HFFc6 (cell line): ENCODE measurements around the gene ARID3B. TPM values are rescaled to one million over a fixed set of nuclear protein-coding genes. Genes with fewer than 3 reads are reported as not detected.
"Not testable (repeated sequence)": the region's sequence is repeated elsewhere in the genome, so short reads cannot be mapped to it uniquely, and the experiment has no call there.

Experiments
- DNase-seq: peaks from one replicate; pipeline ENCODE4 v3.0.0-alpha.2; 2018
- H3K27ac Mint-ChIP-seq: 2 replicates; pipeline ENCODE4 v1.8.0; 2020; ENCODE audit warnings: mild to moderate bottlenecking, mixed read lengths
- H3K27me3 Mint-ChIP-seq: 2 replicates; pipeline ENCODE4 v1.8.0; 2021; ENCODE audit warnings: mild to moderate bottlenecking, moderate library complexity, mixed read lengths; ENCODE audit not compliant: insufficient read depth
- H3K36me3 Mint-ChIP-seq: 2 replicates; pipeline ENCODE4 v1.8.0; 2021; ENCODE audit warnings: low read depth, mixed read lengths
- H3K4me1 Mint-ChIP-seq: 2 replicates; pipeline ENCODE4 v1.8.0; 2020; ENCODE audit warnings: low read depth, mixed read lengths
- H3K4me3 Mint-ChIP-seq: 2 replicates; pipeline ENCODE4 v1.8.0; 2020; ENCODE audit warnings: mild to moderate bottlenecking, moderate library complexity, mixed read lengths
- H3K9me3 Mint-ChIP-seq: 2 replicates; pipeline ENCODE4 v1.8.0; 2020; ENCODE audit warnings: mild to moderate bottlenecking, mixed read lengths
- CTCF ChIP-seq: fragments of 200-600 bp; sonication (generic); IDR thresholded peaks from 2 replicates; pipeline ENCODE4 v1.5.0; 2021; ENCODE audit warnings: antibody characterized with exemption, mild to moderate bottlenecking
- total RNA-seq, 6 experiments: library from RNA; stranded (reverse); fragmentation: NEBNext Ultra II Directional; extraction: Animal tissue kit (Norgen Biotek cat#: 25700); gene quantifications; 2 replicates in 1 of 6; 3 replicates in 5 of 6; pipeline ENCODE4 v1.2.3, GENCODE V29; 2021

Gene ARID3B
- total RNA-seq, 6 experiments from 2014 or later, result 1.2 to 2.1 (median 1.6) TPM

GRCh38 chr15:74531144-74531811 lies 9.7 kb upstream of the ARID3B start:
- DNase-seq, result peak; percentile 87
- H3K4me3 Mint-ChIP-seq, result peak overlapping the region; percentile 66
- H3K4me1 Mint-ChIP-seq, result peaks cover 38% of the 10 kb centered on the region
- peak overlapping the region; percentile 84 for H3K27ac Mint-ChIP-seq
- H3K36me3 Mint-ChIP-seq, result no peaks in the 10 kb centered on the region
- no peak for TF ChIP-seq CTCF
- peaks cover 1% of the 10 kb centered on the region; the same call in 1 of the 2 replicates for H3K27me3 Mint-ChIP-seq
- H3K9me3 Mint-ChIP-seq, result no peaks in the 10 kb centered on the region

- H3K27ac Mint-ChIP-seq, result no peak overlapping the region
These were observed 5.5 kb upstream of the ARID3B start for GRCh38 chr15:74535388-74536084.

GRCh38 chr15:74537736-74538135 lies 3.3 kb upstream of the ARID3B start:
- H3K4me3 Mint-ChIP-seq, result no peak overlapping the region
- no peak for DNase-seq
- H3K27me3 Mint-ChIP-seq, result peaks cover 3% of the 10 kb centered on the region; the same call in 1 of the 2 replicates
- H3K9me3 Mint-ChIP-seq, result no peaks in the 10 kb centered on the region
- TF ChIP-seq CTCF, result no peak
- no peak overlapping the region for H3K27ac Mint-ChIP-seq
- no peaks in the 10 kb centered on the region; the same call in 1 of the 2 replicates for H3K36me3 Mint-ChIP-seq
- peaks cover 44% of the 10 kb centered on the region for H3K4me1 Mint-ChIP-seq

More at GRCh38 chr15:74535388-74536084, 5.5 kb upstream of the ARID3B start:
- no peak for DNase-seq
- no peak overlapping the region for H3K4me3 Mint-ChIP-seq
- no peak for TF ChIP-seq CTCF
- H3K4me1 Mint-ChIP-seq, result peaks cover 47% of the 10 kb centered on the region
- peaks cover 4% of the 10 kb centered on the region for H3K27me3 Mint-ChIP-seq
- no peaks in the 10 kb centered on the region for H3K9me3 Mint-ChIP-seq
- H3K36me3 Mint-ChIP-seq, result no peaks in the 10 kb centered on the region; the same call in 1 of the 2 replicates

- Mint-ChIP-seq H3K4me3 (peak overlapping the region; percentile 94), H3K4me1 (peaks cover 50% of the 10 kb centered on the region), H3K27ac (peak overlapping the region; percentile 32; the same call in 1 of the 2 replicates)
- DNase-seq, H3K9me3 Mint-ChIP-seq, H3K36me3 Mint-ChIP-seq, H3K27me3 Mint-ChIP-seq: not testable (repeated sequence)
These were observed 1.5 kb upstream of the ARID3B start for GRCh38 chr15:74539521-74539920.

GRCh38 chr15:74540161-74540760 lies 759 bp upstream of the ARID3B start:
- H3K4me1 Mint-ChIP-seq, result peaks cover 48% of the 10 kb centered on the region
- no peaks in the 10 kb centered on the region for H3K9me3 Mint-ChIP-seq
- DNase-seq, result peak; percentile 37
- H3K4me3 Mint-ChIP-seq, result peak overlapping the region; percentile 94
- TF ChIP-seq CTCF, result no peak
- H3K27ac Mint-ChIP-seq, result peak overlapping the region; percentile 83
- no peaks in the 10 kb centered on the region; the same call in 1 of the 2 replicates for H3K36me3 Mint-ChIP-seq
- H3K27me3 Mint-ChIP-seq, result peaks cover 3% of the 10 kb centered on the region; the same call in 1 of the 2 replicates
